ENCODE data around the gene MYLK. TPM values are rescaled to one million over a fixed set of nuclear protein-coding genes. Genes with fewer than 3 reads are reported as not detected.

Gene MYLK
- total RNA-seq, 4 donors from 2014 or later, result 420 to 1,252 (median 768) TPM

GRCh38 chr3:123805504-123805903 is 78.6 kb downstream of the MYLK start:
- no peak for DNase-seq
- no peaks in the 10 kb centered on the region for H3K9me3 ChIP-seq
- H3K4me1 ChIP-seq, result no peaks in the 10 kb centered on the region
- no peaks in the 10 kb centered on the region for H3K36me3 ChIP-seq
- no peak overlapping the region for H3K4me3 ChIP-seq
- no peak for TF ChIP-seq POLR2A (IDR thresholded peaks at IDR 0.05)
- TF ChIP-seq CTCF (IDR thresholded peaks at IDR 0.05), result no peak
- H3K27me3 ChIP-seq, result no peaks in the 10 kb centered on the region
- no peak overlapping the region for H3K27ac ChIP-seq
- intact Hi-C loops (cut with DNase I; ENCODE audit: low total_unique reads), result no loop called here

GRCh38 chr3:123805101-123805500 is 79.0 kb downstream of the MYLK start:
- no peaks in the 10 kb centered on the region for H3K36me3 ChIP-seq
- intact Hi-C loops (cut with DNase I; ENCODE audit: low total_unique reads), result no loop called here
- no peak overlapping the region for H3K27ac ChIP-seq
- H3K4me1 ChIP-seq, result no peaks in the 10 kb centered on the region
- DNase-seq, result no peak
- TF ChIP-seq CTCF (IDR thresholded peaks at IDR 0.05), result no peak
- no peak for TF ChIP-seq POLR2A (IDR thresholded peaks at IDR 0.05)
- H3K27me3 ChIP-seq, result no peaks in the 10 kb centered on the region
- no peaks in the 10 kb centered on the region for H3K9me3 ChIP-seq
- H3K4me3 ChIP-seq, result no peak overlapping the region

- no peaks in the 10 kb centered on the region for H3K9me3 ChIP-seq
- no peak for DNase-seq
- H3K4me1 ChIP-seq, result no peaks in the 10 kb centered on the region
- H3K36me3 ChIP-seq, result no peaks in the 10 kb centered on the region
- TF ChIP-seq CTCF (IDR thresholded peaks at IDR 0.05) (no peak), POLR2A (IDR thresholded peaks at IDR 0.05) (no peak)
- H3K27ac ChIP-seq, result no peak overlapping the region
- intact Hi-C loops (cut with DNase I; ENCODE audit: low total_unique reads), result no loop called here
- H3K27me3 ChIP-seq, result no peaks in the 10 kb centered on the region
- H3K4me3 ChIP-seq, result no peak overlapping the region
Measured at GRCh38 chr3:123804676-123805075, 79.5 kb downstream of the MYLK start.

GRCh38 chr3:123803521-123803920 is 80.6 kb downstream of the MYLK start:
- no peaks in the 10 kb centered on the region for H3K9me3 ChIP-seq
- TF ChIP-seq CTCF (IDR thresholded peaks at IDR 0.05) (no peak), POLR2A (IDR thresholded peaks at IDR 0.05) (no peak)
- no peaks in the 10 kb centered on the region for H3K27me3 ChIP-seq
- H3K4me3 ChIP-seq, result no peak overlapping the region
- DNase-seq, result no peak
- intact Hi-C loops (cut with DNase I; ENCODE audit: low total_unique reads), result no loop called here
- no peaks in the 10 kb centered on the region for H3K36me3 ChIP-seq
- no peaks in the 10 kb centered on the region for H3K4me1 ChIP-seq
- H3K27ac ChIP-seq, result no peak overlapping the region

- TF ChIP-seq POLR2A (IDR thresholded peaks at IDR 0.05) (no peak), CTCF (IDR thresholded peaks at IDR 0.05) (no peak)
- Histone ChIP-seq H3K4me1 (no peaks in the 10 kb centered on the region), H3K9me3 (no peaks in the 10 kb centered on the region), H3K27me3 (no peaks in the 10 kb centered on the region), H3K27ac (peak overlapping the region in 1 of 2 donors; percentile 27), H3K36me3 (no peaks in the 10 kb centered on the region), H3K4me3 (no peak overlapping the region)
- intact Hi-C loops (cut with DNase I; ENCODE audit: low total_unique reads), result no loop called here
- DNase-seq, result no peak
Measured at GRCh38 chr3:123802007-123802625, 82.0 kb downstream of the MYLK start.
